T-helper 17 cell (primary cell): ENCODE measurements around the gene CENPT. TPM values are rescaled to one million over a fixed set of nuclear protein-coding genes. Genes with fewer than 3 reads are reported as not detected.

ENCODE experiments used
- ATAC-seq: fragments of 150-1000 bp; cut with Tn5 transposase; 2 replicates; pipeline ENCODE4 v1.10.0; 2021; ENCODE audit warnings: mild to moderate bottlenecking, moderate library complexity
- DNase-seq, 3 donors: peaks; one replicate each; pipeline versions ENCODE4 v3.0.0 to v3.0.0-alpha.2; 2020 to 2021
- H3K9me3 ChIP-seq: one replicate; pipeline ENCODE4 v1.7.0; 2013; ENCODE audit warnings: low read length, mild to moderate bottlenecking; ENCODE audit not compliant: control insufficient read depth, poor library complexity, severe bottlenecking
- H3K27ac Mint-ChIP-seq: one replicate; pipeline ENCODE4 v1.8.0; 2022; ENCODE audit warnings: mild to moderate bottlenecking, moderate library complexity, mixed read lengths
- H3K27me3 Mint-ChIP-seq: one replicate; pipeline ENCODE4 v1.8.0; 2022; ENCODE audit warnings: mixed read lengths
- H3K36me3 Mint-ChIP-seq: one replicate; pipeline ENCODE4 v1.8.0; 2022; ENCODE audit warnings: low read depth, mixed read lengths
- H3K4me1 Mint-ChIP-seq: one replicate; pipeline ENCODE4 v1.8.0; 2022; ENCODE audit warnings: mild to moderate bottlenecking, mixed read lengths
- H3K4me3 Mint-ChIP-seq: one replicate; pipeline ENCODE4 v1.8.0; 2022; ENCODE audit warnings: mild to moderate bottlenecking, moderate library complexity, mixed read lengths
- total RNA-seq, 4 donors: library from RNA in 2 of 4; stranded (reverse) in 2 of 4; gene quantifications; one replicate each; pipeline ENCODE4 v1.2.3 and lab custom pipeline; 2022 to 2026

The CENPT gene
- total RNA-seq, 2 donors from 2014 or later, result 75.3 to 77.0 TPM

- Mint-ChIP-seq H3K4me1 (peaks cover 36% of the 10 kb centered on the region), H3K4me3 (peak overlapping the region; percentile 88), H3K36me3 (no peaks in the 10 kb centered on the region), H3K27me3 (no peaks in the 10 kb centered on the region), H3K27ac (peak overlapping the region; percentile 87)
- DNase-seq, result no peak
- no peak for ATAC-seq
- H3K9me3 ChIP-seq, result no peaks in the 10 kb centered on the region
These were observed 41.6 kb downstream of the CENPT start for GRCh38 chr16:67805718-67806427.

DNA sequence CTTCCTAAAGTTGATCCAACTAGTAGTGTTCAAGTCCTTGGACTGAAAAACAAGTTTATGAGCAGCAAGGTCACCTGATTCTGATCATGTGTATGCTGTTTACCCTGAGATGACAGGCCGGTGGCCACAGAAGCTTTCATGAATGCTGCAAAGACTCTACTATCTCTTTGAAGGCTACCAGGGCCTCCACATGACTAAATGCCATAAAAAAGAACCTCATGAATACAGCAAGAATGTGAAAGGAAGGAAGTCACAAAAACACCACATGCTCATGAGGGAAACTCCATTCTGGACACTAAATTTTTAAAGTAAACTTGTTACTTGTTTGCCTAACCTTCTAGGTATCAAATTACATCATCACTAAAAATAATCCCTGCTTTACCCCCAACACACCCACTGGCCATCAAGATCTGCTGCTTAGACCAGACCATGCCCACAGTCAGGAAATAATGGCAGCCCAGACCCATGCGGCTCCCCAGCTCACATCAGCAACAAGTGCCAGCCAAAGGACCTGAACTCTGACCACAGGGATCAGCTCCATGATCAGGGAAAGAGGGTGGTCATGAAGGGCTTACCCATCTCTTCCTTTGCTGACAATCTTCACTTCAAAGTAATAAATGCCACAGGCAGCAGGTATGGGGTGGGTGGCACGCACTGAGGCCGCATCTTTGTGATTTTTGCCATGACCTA is 42.5 kb downstream of the CENPT start:
- Mint-ChIP-seq H3K27me3 (no peaks in the 10 kb centered on the region), H3K36me3 (no peaks in the 10 kb centered on the region), H3K4me3 (peak overlapping the region; percentile 88), H3K27ac (peak overlapping the region; percentile 87), H3K4me1 (peaks cover 43% of the 10 kb centered on the region)
- ATAC-seq (no peak), DNase-seq (no peak)
- no peaks in the 10 kb centered on the region for H3K9me3 ChIP-seq

- Mint-ChIP-seq H3K36me3 (no peaks in the 10 kb centered on the region), H3K27me3 (no peaks in the 10 kb centered on the region), H3K4me1 (peaks cover 47% of the 10 kb centered on the region), H3K27ac (no peak overlapping the region), H3K4me3 (no peak overlapping the region)
- DNase-seq (no peak), ATAC-seq (no peak)
- H3K9me3 ChIP-seq, result no peaks in the 10 kb centered on the region
These were observed 43.6 kb downstream of the CENPT start for GRCh38 chr16:67803894-67804293.

- no peak for ATAC-seq
These were observed 45.6 kb downstream of the CENPT start for GRCh38 chr16:67801883-67802282.

GRCh38 chr16:67801241-67801640 is 46.3 kb downstream of the CENPT start:
- DNase-seq (no peak), ATAC-seq (no peak)
- no peaks in the 10 kb centered on the region for H3K36me3 Mint-ChIP-seq
- peaks cover 62% of the 10 kb centered on the region for H3K4me1 Mint-ChIP-seq
- peak overlapping the region; percentile 37 for H3K27ac Mint-ChIP-seq
- H3K9me3 ChIP-seq, result no peaks in the 10 kb centered on the region
- H3K27me3 Mint-ChIP-seq, result no peaks in the 10 kb centered on the region
- H3K4me3 Mint-ChIP-seq, result peak overlapping the region; percentile 74

More at GRCh38 chr16:67801883-67802282, 45.6 kb downstream of the CENPT start:
- Mint-ChIP-seq H3K4me1 (peaks cover 57% of the 10 kb centered on the region), H3K27ac (peak overlapping the region; percentile 72), H3K4me3 (peak overlapping the region; percentile 74), H3K27me3 (no peaks in the 10 kb centered on the region), H3K36me3 (no peaks in the 10 kb centered on the region)
- no peak for DNase-seq
- H3K9me3 ChIP-seq, result no peaks in the 10 kb centered on the region

GRCh38 chr16:67800338-67800926 is 47.1 kb downstream of the CENPT start:
- H3K27me3 Mint-ChIP-seq, result no peaks in the 10 kb centered on the region
- H3K4me1 Mint-ChIP-seq, result peaks cover 61% of the 10 kb centered on the region
- no peak for ATAC-seq

DNA sequence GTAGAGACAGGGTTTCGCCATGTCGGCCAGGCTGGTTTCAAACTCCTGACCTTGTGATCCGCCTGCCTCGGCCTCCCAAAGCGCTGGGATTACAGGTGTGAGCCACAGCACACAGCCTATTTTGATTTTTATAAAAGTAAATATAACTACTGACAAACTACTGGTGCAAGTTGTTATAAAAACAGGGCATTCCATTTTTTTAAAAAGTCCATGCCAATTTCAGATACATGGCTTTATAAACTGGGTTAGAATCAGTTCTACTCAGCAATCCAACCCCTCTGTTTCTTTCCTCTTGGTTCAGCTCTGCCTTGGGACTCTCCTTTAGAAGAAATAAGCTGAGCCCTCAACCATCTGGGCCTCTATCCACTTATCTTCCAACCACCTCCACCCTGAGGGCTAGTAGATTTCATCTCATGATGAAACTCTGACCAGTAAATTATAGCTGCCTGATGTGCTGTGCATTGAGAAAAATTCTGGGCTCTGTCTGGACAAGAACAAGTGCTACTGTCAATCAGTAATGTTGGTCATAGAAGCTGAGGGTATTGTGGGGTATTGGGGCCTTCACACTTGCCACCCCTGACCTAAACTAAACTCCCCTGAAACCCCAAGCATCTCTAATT is 51.3 kb downstream of the CENPT start:
- Mint-ChIP-seq H3K36me3 (no peaks in the 10 kb centered on the region), H3K4me3 (no peak overlapping the region), H3K27me3 (no peaks in the 10 kb centered on the region), H3K27ac (no peak overlapping the region), H3K4me1 (peaks cover 35% of the 10 kb centered on the region)
- no peaks in the 10 kb centered on the region for H3K9me3 ChIP-seq
- ATAC-seq (no peak), DNase-seq (no peak)

More at GRCh38 chr16:67800338-67800926, 47.1 kb downstream of the CENPT start:
- H3K9me3 ChIP-seq, result no peaks in the 10 kb centered on the region
- H3K27ac Mint-ChIP-seq, result peak overlapping the region; percentile 37
- DNase-seq, result no peak
- no peaks in the 10 kb centered on the region for H3K36me3 Mint-ChIP-seq
- H3K4me3 Mint-ChIP-seq, result no peak overlapping the region

DNA sequence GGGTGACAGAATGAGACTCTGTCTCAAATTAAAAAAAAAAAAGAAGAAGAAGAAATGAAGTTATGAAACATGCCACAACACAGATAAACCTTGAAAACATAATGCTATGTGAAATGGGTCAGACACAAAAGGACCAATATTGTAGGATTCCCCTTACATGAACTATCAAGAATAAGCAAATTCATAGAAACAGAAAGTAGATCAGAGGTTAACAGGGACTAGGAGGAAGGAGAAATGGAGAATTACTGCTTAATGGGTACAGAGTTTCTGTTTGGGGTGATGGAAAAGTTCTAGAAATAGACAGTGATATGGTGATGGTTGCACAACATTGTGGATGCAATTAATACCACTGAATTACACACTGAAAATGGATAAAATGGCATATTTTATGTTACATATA is 57.4 kb downstream of the CENPT start:
- ATAC-seq, result no peak
- H3K4me1 Mint-ChIP-seq, result peaks cover 11% of the 10 kb centered on the region
- no peaks in the 10 kb centered on the region for H3K9me3 ChIP-seq
- no peak for DNase-seq
- peak overlapping the region; percentile 16 for H3K27ac Mint-ChIP-seq
- H3K27me3 Mint-ChIP-seq, result no peaks in the 10 kb centered on the region
- H3K4me3 Mint-ChIP-seq, result no peak overlapping the region
- no peaks in the 10 kb centered on the region for H3K36me3 Mint-ChIP-seq

GRCh38 chr16:67786491-67786890 is 61.0 kb downstream of the CENPT start:
- no peaks in the 10 kb centered on the region for H3K9me3 ChIP-seq
- Mint-ChIP-seq H3K27me3 (no peaks in the 10 kb centered on the region), H3K4me1 (peaks cover 17% of the 10 kb centered on the region), H3K36me3 (no peaks in the 10 kb centered on the region), H3K27ac (no peak overlapping the region), H3K4me3 (no peak overlapping the region)
- ATAC-seq (no peak), DNase-seq (no peak)

DNA sequence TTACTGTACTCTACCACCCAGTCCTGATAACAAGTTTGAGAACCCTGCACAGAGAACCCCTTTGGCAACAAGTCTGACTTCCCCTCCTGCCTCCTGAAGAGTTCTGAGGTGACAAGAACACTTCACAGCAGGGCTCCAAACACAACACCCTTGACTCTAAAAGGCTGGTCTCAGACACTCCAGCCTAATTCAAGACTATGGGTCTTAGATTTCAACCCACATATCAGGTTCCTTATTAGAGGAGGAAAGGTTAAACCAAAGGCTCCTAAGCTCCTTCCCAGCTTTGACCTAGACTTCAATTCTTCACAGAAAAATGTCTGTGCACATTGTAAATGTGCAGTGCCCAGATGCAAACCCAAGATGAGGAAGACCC is 64.2 kb downstream of the CENPT start:
- Mint-ChIP-seq H3K27ac (no peak overlapping the region), H3K4me3 (no peak overlapping the region)
- no peak for DNase-seq

GRCh38 chr16:67782567-67783352 is 64.7 kb downstream of the CENPT start:
- H3K27ac Mint-ChIP-seq, result no peak overlapping the region
- no peak for DNase-seq
- H3K27me3 Mint-ChIP-seq, result no peaks in the 10 kb centered on the region
- peaks cover 6% of the 10 kb centered on the region for H3K36me3 Mint-ChIP-seq
- H3K9me3 ChIP-seq, result no peaks in the 10 kb centered on the region
- peaks cover 30% of the 10 kb centered on the region for H3K4me1 Mint-ChIP-seq
- ATAC-seq, result no peak
- no peak overlapping the region for H3K4me3 Mint-ChIP-seq

More for the DNA sequence above, 64.2 kb downstream of the CENPT start:
- no peaks in the 10 kb centered on the region for H3K9me3 ChIP-seq
- Mint-ChIP-seq H3K4me1 (peaks cover 30% of the 10 kb centered on the region), H3K27me3 (no peaks in the 10 kb centered on the region), H3K36me3 (peaks cover 6% of the 10 kb centered on the region)
- no peak for ATAC-seq

DNA sequence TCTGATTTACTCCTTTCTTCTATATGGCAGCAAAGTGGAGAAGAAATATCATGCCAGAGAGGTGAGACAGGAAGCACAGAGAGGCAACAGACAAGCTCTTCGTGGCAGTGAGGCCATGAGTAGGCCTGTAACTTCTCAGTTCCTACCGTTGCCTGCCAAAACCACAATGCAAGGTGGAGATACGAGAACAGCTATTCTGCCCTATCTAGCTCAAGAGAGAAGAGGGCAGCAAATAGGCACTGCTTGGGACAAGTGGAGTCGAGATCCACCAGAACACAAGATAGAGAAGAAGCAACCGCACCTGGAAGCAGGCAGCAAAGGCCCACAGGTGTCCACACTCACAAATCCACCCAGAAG is 66.0 kb downstream of the CENPT start:
- Mint-ChIP-seq H3K4me3 (no peak overlapping the region), H3K4me1 (peaks cover 31% of the 10 kb centered on the region), H3K27me3 (no peaks in the 10 kb centered on the region), H3K27ac (peak overlapping the region; percentile 88), H3K36me3 (peaks cover 6% of the 10 kb centered on the region)
- no peak for DNase-seq
- peak; percentile 53 for ATAC-seq
- H3K9me3 ChIP-seq, result no peaks in the 10 kb centered on the region
